ENCODE results near the gene HOMER2.

GRCh38 chr15:82851981-82852511 is 100.5 kb downstream of the HOMER2 start:
- TF ChIP-seq, protein P1, sequence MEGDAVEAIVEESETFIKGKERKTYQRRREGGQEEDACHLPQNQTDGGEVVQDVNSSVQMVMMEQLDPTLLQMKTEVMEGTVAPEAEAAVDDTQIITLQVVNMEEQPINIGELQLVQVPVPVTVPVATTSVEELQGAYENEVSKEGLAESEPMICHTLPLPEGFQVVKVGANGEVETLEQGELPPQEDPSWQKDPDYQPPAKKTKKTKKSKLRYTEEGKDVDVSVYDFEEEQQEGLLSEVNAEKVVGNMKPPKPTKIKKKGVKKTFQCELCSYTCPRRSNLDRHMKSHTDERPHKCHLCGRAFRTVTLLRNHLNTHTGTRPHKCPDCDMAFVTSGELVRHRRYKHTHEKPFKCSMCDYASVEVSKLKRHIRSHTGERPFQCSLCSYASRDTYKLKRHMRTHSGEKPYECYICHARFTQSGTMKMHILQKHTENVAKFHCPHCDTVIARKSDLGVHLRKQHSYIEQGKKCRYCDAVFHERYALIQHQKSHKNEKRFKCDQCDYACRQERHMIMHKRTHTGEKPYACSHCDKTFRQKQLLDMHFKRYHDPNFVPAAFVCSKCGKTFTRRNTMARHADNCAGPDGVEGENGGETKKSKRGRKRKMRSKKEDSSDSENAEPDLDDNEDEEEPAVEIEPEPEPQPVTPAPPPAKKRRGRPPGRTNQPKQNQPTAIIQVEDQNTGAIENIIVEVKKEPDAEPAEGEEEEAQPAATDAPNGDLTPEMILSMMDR (IDR thresholded peaks at IDR 0.05; ENCODE audit: extremely low read depth in 1 of 2, insufficient read depth in 1 of 2, low read depth in 1 of 2, low read length in 2 of 2), result no peak
- no peak for TF ChIP-seq EZH2 (IDR thresholded peaks at IDR 0.05; ENCODE audit: borderline replicate concordance, low read depth, low read length, severe bottlenecking)
- no peak for TF ChIP-seq POLR2A (IDR thresholded peaks at IDR 0.05; ENCODE audit: low read depth, low read length)
- no peak for TF ChIP-seq FOS (IDR thresholded peaks at IDR 0.05; ENCODE audit: borderline replicate concordance, insufficient read depth, low read length)

Data from endothelial cell of umbilical vein (primary cell).